Measurements from ENCODE around the gene TMEM94. TPM values are rescaled to one million over a fixed set of nuclear protein-coding genes. Genes with fewer than 3 reads are reported as not detected.

The TMEM94 gene
- total RNA-seq, 1 experiment from 2014 or later: 22.8 TPM

GRCh38 chr17:75524269-75524969, 68.0 kb downstream of the TMEM94 start:
- DNase-seq (ENCODE audit: low read depth): no peak

- DNase-seq (ENCODE audit: low read depth): no peak
These were observed 68.8 kb downstream of the TMEM94 start, which contains the start of gene LLGL2 for GRCh38 chr17:75524970-75525805. Gene LLGL2, plus strand, starts transcription at chr17:75525697. Its CDS starts 17,730 bp downstream, at chr17:75543427.

- no peak for DNase-seq (ENCODE audit: low read depth)
These were observed 69.5 kb downstream of the TMEM94 start for GRCh38 chr17:75525806-75526554.

DNA sequence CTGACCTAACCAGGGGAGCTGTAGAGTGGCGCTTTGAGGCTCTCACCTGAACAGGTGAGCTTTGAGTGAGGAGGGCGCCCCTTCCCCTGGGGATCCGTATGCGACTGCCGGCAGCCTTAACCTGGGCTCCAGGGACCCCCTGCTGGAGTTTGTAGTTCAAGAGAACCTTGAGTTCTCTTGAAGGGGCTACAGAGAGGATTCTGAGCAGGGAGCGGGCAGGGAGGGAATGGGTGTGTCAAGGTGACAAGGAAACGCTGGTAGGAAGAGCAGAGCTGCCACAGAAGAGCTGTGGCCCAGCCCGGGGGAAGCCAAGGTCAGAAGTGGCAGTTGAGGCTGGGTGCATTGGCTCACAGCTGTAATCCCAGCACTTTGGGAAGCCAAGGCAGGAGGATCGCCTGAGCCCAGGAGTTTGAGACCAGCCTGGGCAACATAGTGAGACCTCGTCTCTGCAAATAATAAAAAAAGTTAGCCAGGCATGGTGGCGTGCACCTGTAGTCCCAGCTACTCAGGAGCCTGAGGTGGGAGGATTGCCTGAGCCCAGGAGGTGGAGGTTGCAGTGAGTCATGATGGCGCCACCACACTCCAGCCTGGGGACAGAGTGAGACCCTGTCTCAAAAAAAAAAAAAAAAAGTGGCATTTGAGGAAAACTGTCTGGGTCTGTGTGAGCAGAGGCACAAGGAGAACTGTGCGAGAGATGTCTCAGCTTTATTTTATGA, 70.3 kb downstream of the TMEM94 start:
- DNase-seq (ENCODE audit: low read depth): no peak

DNA sequence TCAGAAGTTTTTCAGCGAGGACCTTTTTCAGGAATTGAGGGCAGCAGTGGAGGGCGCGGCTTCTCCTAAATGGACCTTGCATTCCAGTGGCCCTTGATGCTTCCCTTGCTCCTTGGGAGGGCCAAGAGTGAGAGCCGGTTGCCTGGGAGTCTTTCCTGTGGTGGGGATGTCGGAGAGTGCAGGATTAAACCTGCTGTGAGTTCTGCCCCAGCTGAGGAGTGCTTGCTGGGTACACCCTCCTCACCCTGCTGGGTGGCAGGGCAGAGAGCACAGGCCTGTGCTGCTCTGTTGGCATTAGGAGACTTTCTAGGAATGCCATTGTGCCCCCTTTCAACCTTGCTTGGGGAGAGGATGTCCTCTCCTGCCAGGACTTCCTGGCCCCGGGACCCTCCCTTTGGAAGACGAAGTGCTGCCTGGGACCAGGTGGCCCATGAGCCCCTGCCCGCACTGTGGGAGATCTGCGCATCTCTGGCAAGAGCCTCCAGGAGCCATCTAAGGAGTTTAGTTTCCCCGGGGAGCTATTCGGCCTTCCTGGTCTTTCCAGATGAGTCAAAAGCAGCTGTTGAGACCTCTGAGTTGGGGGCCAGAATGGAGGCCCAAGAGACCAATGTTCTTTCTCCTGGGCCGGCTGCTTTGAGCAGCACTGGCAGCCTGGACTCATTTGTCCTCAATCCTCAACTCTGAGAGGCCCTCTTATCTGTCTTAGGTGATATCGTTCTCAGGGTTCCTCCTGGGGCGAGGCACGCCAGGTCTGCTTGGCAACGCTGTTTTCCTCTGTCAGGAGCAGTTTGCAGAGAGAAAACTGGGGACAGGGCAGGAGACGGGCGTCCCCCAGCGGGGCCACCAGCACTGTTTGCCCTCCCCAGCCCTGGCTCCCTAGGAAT, 74.6 kb downstream of the TMEM94 start:
- DNase-seq (ENCODE audit: low read depth): no peak

DNA sequence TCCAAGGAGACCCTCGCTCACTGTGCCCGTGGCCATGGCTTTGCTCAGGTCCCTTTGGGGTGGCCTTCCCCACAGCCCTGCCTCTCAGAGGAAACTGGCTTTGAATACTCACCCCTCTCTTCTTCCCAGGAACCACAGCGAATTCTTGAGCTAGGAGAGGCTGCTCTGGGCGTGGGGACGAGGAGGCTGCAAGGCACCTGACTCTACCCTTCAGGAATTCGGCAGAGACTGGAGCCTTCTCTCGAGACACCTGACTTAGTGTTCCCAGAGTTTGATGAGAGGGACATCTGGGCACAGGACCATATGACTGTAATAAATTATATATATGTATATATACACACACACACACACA, 75.3 kb downstream of the TMEM94 start:
- DNase-seq (ENCODE audit: low read depth): peak; percentile 17

DNA sequence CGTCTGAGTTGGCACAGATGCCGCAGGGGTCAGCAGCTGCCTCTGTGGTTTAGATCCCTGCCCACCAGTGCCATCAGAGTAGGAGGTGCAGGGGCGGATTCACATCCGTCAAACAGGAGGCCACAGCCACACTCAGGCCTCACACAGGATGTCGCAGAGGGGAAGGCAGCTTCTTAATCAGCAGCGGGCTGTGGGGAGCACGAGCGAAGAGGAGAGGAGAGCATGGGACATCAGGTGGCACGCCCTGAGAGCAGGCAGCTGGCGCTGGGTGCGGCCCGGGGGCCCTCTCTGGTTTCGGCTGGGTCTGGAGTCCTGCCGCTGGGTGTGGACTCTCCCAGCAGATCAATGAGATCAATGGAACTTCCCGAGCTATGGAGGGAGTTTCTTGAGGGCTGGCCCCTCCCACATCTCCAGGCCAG, 78.7 kb downstream of the TMEM94 start:
- DNase-seq (ENCODE audit: low read depth): no peak

DNA sequence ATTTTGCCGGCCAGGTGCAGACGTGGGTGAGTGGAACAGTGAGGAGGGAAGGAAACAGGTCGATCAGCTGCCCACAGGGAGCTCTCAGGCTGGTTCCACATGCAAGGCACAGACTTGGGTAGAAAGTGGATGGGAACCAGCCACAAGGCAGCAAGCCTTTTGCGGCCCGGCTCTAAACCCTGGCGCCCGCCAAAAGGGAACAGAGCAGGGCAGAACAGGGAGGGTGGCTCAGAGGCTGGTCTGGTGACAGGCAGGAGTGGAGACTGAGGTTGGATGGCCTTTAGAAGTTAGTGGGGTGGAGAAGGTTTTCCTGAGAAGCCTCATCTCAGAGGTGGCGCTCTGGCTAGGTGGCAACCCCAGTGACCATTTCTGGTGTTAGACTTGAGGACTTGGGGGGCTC, 79.4 kb downstream of the TMEM94 start:
- DNase-seq (ENCODE audit: low read depth): no peak

GRCh38 chr17:75536366-75536765, 79.9 kb downstream of the TMEM94 start:
- no peak for DNase-seq (ENCODE audit: low read depth)

DNA sequence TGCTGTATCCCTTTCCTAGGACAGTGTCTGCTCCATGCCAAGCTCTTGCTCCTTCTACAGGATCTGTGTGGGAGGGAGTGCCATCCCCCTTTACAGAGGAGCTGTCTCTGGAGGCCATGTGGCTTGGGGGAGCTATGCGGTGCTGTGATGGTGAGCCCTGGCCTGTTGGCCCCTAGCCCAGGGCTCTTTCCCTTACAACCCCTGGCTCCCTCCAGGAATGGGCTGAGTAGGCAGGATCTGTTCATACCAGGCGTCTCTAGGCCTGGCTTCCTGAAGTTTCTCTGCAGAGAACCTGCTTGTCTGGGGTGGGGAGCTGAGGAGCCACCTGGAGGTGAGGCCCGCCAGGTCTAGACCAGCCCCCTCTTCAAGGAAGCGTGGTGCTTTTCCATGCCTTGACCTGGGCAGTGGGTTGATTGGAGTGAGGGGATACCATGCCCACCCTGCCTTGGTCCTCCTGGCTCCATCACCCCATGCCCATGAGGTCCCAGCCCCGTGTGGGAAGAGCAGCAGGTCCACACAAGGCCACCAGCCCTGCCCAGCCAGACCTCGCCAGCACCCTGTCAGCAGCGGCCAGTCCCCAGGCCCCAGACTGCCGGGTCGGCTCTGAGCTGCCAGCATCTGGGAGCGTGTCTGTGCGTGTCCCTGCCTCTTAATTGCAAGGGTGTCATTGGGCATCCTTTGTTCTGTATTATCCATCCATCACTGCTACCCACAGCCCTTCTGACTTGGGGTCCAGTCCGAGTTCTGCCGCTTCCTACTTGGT, 83.7 kb downstream of the TMEM94 start:
- no peak for DNase-seq (ENCODE audit: low read depth)

- no peak for DNase-seq (ENCODE audit: low read depth)
These were observed 84.6 kb downstream of the TMEM94 start for GRCh38 chr17:75540923-75541503.

DNA sequence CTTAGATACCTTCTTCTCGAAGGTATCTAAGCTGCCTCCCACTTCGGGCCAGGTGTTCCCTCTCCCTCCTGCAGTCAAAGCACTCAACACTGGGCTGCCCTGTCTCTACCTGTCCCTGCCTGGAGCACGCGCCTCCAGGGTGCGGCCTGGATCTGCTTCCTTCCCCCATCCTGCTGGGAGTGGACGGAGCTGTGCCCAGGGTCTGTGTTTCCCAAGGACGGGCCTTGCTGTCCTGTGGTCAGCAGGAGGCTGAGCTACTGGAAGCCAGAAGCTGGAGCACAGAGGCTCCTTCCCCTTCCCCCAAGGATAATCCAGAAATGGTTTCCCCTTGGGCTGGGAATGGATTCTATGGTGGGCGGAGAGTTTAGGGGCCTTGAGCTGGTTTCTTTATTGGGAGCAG, 85.8 kb downstream of the TMEM94 start:
- DNase-seq (ENCODE audit: low read depth): no peak

- no peak for DNase-seq (ENCODE audit: low read depth)
These were observed 86.4 kb downstream of the TMEM94 start for GRCh38 chr17:75542728-75543336.

DNA sequence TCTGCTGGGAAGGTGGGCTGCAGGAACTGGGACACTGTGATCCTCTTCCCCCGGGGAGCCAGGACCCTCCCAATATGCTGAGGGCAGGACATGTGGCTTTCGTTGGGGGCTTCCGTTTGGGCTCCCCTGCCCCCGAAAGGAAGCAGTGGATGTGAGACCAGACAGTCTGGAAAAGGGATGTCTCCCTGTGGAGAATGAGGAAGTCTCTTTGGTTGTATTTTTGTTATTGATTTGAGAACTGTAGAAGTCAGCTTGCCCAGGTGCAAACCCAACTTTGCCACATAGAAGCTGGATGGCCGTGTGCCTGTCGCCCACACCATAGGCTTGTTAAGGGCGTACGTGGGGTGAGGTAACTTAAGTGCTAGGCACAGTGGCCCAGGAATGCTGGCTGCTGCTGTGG, 87.8 kb downstream of the TMEM94 start:
- no peak for DNase-seq (ENCODE audit: low read depth)

DNA sequence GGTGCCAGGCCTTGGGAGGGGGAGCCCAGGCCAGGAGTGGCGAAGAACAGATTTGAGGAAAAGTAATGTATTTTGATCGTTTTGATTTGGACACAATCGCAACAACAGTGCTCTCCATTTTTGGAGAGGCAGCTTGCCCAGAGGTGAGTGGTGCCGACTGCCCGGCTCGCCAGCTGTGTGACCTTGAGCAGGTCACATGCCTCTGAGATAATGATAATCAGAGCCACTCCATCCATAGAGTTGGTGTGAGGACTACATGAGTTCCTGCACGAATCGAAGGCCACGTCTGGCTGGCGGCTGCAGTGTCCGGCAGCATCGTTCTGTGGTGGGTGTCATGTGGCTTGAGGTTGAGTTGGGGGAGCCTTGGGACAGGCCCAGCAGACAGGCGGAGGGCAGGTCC, 89.7 kb downstream of the TMEM94 start:
- DNase-seq (ENCODE audit: low read depth): no peak

- no peak for DNase-seq (ENCODE audit: low read depth)
These were observed 90.7 kb downstream of the TMEM94 start for GRCh38 chr17:75547091-75547490.

DNA sequence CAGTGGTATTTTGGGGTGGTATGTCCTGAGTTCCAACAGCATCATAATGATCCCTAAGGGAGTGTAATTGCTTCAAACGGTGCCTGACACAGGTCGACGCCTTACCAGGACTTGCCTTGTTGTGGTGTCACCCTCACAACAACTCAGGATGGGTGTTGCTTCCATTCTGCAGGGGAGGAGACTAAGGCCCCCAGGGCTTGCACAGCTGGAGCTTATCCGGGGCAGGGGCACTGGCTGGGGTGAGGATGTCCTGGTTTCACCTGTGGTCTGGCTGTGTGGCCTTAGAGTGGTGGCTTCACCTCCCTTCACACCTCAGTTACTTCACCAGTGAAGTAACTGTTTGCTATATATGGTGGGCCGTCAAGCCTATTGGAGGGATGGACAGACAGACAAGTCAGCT, 92.4 kb downstream of the TMEM94 start:
- DNase-seq (ENCODE audit: low read depth): no peak

All from HT1080 (cell line).